ENCODE measurements around the gene RNF123.

GRCh38 chr3:49668861-49669260 is 20.5 kb upstream of the RNF123 start:
- TF ChIP-seq EZH2phosphoT487 (IDR thresholded peaks at IDR 0.05; ENCODE audit: insufficient read depth, low read depth): no peak
- no peak for TF ChIP-seq EZH2 (IDR thresholded peaks at IDR 0.05; ENCODE audit: insufficient read depth, poor library complexity, severe bottlenecking)
